GM08714 (cell line): Measurements from ENCODE around the gene HSPB6.
A peak's percentile ranks its signal among the peaks of the same experiment; 100 is the strongest.
"Not testable (repeated sequence)": the region's sequence is repeated elsewhere in the genome, so short reads cannot be mapped to it uniquely, and the experiment has no call there.

Experiments used
- H3K4me3 ChIP-seq: fragments of 200-500 bp; sonication (Bioruptor generic); 2 replicates; pipeline ENCODE4 v1.5.1; 2014; ENCODE audit warnings: mild to moderate bottlenecking, low read length, inconsistent platforms
- ZNF274 ChIP-seq: IDR thresholded peaks from 2 replicates; pipeline ENCODE4 v1.6.1; 2012; ENCODE audit warnings: mild to moderate bottlenecking, low read depth, low read length

Gene HSPB6, protein sequence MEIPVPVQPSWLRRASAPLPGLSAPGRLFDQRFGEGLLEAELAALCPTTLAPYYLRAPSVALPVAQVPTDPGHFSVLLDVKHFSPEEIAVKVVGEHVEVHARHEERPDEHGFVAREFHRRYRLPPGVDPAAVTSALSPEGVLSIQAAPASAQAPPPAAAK

DNA sequence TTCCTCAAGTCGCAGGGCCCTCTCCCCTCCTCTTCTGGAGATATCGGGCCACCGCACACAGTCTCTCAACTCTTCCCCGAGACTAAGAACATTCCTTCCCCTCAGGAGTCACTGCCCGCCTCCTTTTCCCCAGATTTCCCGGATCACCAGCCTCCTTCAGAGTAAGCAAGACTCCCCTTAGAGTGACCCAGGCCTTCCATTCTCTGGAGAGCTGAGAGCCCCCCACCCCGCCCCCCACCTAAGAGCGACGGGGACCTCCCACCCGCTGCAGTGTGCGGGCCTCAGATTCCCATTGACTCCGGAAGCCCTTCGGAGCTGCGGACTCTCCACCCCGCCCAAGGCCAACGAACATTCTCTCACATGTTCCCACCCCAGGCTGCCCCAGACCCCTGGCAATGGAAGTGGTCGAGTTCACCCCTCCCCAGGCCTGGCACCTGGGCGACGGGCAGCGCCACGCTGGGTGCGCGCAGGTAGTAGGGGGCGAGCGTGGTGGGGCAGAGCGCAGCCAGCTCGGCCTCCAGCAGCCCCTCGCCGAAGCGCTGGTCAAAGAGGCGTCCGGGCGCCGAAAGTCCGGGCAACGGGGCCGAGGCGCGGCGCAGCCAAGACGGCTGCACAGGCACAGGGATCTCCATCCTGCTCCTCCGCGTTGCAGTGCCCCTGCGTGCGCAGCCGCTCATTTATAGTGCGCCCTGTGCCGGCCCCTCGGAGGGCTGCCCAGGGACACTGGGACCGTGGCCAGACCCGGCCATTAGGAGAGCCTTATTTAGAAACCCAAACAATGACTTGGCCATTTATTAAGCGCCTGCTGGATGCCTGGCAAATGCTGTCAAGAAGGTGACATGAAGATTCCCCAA, at the start of gene HSPB6:
TSS of gene HSPB6 (minus strand) at position 653 of the 854 bp plus-strand sequence. CDS start at position 632, 21 bp downstream.
- H3K4me3 ChIP-seq, result peak within 1 kb of the TSS; percentile 59
- TF ChIP-seq ZNF274, result no peak

DNA sequence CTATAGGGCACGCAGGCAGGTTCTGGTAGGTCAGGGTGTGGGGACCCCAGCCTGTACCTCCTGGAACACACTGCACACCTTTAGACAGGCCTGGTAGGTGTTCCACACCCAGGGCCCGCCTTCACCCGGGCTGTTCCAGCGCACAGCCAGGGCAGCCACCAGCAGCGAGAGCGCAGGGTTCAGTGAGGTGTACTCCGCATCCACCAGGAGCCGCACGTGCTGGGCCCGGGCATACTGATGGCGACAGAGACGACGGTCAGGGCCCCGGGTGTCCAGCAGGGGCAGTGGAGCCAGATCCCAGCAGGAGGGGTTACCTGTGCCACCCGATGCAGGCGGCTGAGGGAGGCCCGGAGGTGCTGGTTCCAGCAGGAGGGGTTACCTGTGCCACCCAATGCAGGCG, 49.8 kb upstream of the HSPB6 start:
- TF ChIP-seq ZNF274, result no peak
- no peak overlapping the region for H3K4me3 ChIP-seq

DNA sequence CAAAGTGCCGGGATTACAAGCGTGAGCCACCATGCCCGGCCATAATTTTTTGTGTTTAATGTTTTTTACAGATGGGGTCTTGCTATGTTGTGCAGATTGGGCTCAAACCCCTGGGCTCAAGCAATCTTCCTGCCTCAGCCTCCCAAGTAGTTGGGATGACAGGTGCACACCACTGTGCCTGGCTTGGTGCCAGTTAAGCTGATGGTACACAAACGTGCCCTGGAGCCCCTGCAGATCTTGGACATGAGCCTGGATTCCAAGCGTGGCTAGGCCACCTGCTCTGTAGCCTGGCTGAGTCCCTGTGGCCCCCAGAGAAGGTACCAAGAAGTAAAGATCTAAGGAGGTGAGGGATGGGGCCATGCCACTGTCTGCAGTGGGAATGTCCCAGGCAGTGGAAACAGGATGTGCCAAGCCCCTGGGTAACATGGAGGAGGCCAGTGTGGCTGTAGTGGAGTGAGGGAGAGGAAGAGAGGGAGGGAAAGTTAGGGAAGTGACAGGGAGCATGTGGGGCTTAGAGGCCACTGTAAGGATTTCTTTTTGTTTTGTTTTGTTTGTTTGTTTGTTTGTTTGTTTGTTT, 48.8 kb upstream of the HSPB6 start:
- H3K4me3 ChIP-seq, result no peak overlapping the region
- no peak for TF ChIP-seq ZNF274

DNA sequence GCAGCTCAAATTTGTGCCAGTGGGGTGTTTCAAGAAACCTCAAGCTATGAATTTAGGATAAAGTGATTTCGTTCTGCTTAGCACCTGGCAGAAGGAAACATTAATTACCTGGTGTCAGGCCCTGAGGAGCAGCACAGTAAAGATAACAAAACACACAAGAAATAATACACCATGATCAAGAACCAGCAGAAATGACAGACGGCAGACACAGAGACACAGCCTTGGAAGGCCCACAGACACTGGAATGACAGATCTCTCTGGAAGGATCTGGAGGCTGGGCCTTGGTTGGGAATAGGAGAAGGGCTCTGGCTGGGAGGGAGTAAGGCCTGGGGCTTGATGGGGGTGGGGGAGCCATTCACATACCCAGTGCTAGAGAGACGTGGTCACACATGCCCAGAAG, 45.0 kb upstream of the HSPB6 start:
- no peak for TF ChIP-seq ZNF274
- no peak overlapping the region for H3K4me3 ChIP-seq

- no peak for TF ChIP-seq ZNF274
- H3K4me3 ChIP-seq, result no peak overlapping the region
Measured at GRCh38 chr19:35797663-35798062, 40.8 kb upstream of the HSPB6 start.

- TF ChIP-seq ZNF274, result no peak
- no peak overlapping the region for H3K4me3 ChIP-seq
Measured at GRCh38 chr19:35796645-35797542, 40.1 kb upstream of the HSPB6 start.

GRCh38 chr19:35795564-35795963, 38.7 kb upstream of the HSPB6 start:
- H3K4me3 ChIP-seq, result not testable (repeated sequence)

- H3K4me3 ChIP-seq, result no peak overlapping the region
- no peak for TF ChIP-seq ZNF274
Measured at GRCh38 chr19:35793381-35794165, 36.7 kb upstream of the HSPB6 start.

GRCh38 chr19:35792888-35793287, 36.1 kb upstream of the HSPB6 start:
- H3K4me3 ChIP-seq, result no peak overlapping the region
- no peak for TF ChIP-seq ZNF274

- TF ChIP-seq ZNF274, result no peak
Measured at GRCh38 chr19:35792312-35792711, 35.5 kb upstream of the HSPB6 start.

GRCh38 chr19:35791814-35792279, 35.0 kb upstream of the HSPB6 start:
- TF ChIP-seq ZNF274, result no peak
- H3K4me3 ChIP-seq, result no peak overlapping the region

More at GRCh38 chr19:35792312-35792711, 35.5 kb upstream of the HSPB6 start:
- H3K4me3 ChIP-seq, result no peak overlapping the region

- TF ChIP-seq ZNF274, result no peak
- H3K4me3 ChIP-seq, result no peak overlapping the region
Measured at GRCh38 chr19:35790981-35791813, 34.4 kb upstream of the HSPB6 start.
